HG02852 (cell line): Measurements from ENCODE around the gene TP53I11.

ENCODE experiments used
- ATAC-seq: cut with Tn5 transposase; IDR thresholded peaks from one replicate; pipeline ENCODE4 v1.9.1; 2021; ENCODE audit warnings: mild to moderate bottlenecking, moderate library complexity; ENCODE audit not compliant: unreplicated experiment

The TP53I11 gene

DNA sequence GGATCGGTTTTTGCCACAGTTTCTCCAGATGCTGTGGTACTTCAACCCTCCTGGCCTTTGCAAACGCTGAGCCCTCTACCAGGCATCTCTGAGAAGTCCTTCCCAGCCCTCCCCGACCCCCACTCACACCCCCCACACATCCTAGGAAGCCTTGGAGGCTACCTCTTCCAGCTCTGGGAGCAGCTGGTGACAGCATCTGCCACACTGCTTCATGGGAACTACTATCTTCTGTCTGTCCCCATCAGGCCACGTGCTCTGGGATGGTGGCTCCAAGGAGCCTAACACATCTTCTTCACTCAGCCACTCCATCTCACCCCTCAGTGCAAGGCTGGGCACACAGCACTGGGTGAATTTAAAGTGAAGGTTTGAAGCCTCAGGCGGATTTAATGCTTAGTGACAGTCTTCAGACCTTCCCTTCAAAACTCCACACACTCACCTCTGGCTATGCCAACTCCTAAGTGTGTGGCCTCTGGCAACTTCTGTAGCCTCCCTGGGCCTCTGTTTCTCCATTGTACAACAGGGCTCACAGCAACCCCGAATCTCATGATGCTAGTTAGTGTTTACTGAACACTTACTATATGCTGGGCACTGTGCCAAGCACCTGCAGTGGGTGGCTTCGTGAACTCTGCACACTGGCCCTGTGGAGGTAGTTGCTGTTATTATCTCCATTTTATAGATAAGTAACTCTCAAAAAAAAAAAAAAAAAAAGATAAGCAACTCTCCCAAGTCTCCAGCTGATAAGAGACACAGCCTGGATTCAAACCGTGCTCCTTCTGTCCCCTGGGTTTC lies 7.3 kb upstream of the TP53I11 start:
- ATAC-seq: no peak

DNA sequence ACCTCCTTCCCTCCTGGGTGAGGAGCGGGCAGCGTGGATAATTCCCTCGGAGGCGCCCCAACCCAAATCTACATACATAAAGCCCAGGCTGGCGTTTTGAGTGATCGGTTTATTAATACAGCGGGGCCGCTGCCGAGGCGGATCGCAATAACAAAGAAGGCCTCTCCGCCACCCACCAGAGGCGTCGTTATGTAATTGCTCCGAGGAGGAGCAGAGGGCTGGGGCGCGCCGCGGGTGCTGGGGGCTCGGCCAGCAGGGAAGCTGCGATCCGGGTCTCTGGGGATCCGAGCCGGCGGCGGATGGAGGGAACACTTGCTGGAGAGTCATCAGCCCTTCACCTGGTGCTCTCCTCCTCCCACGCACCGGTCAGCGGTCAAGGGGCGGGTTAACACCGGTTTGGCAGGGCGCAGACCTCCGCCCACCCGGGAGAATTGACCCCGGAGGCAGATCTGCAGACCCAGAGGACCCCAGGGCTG lies 6.4 kb upstream of the TP53I11 start:
- ATAC-seq: no peak

DNA sequence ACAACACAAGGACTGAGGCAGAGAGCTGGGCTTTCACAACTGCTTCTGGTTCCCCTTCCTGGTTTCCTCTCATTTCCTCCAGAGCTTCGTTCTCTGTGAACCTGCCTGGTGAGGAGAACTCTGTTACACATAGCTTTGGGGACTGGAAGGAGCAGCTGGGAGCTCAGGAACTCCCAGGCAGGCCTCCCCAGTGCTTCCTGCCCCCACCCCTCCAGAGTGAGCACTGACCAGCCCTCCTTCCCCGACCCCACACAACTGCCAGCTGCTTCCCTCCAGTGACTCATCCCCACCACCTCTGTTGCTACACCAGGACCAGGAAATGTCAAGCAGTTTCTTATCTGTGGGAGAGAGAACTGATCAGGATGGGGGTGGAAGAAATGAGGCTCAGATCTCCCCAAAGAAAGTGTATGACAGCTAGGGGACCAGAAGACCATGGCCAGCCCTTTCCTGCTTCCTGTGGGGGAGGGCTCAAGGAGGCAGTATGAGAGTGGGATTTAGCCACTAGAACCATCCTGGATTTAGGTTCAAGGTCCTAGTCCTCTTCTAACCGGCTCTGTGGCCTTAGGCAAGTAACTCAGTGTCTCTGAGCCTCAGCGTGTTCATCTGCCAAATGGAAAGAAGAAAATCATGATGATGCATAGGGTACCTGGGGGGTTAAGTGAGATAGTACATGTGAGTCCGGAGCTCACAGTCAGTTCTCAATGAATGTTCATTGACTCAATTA lies 4.5 kb upstream of the TP53I11 start:
- ATAC-seq: no peak

DNA sequence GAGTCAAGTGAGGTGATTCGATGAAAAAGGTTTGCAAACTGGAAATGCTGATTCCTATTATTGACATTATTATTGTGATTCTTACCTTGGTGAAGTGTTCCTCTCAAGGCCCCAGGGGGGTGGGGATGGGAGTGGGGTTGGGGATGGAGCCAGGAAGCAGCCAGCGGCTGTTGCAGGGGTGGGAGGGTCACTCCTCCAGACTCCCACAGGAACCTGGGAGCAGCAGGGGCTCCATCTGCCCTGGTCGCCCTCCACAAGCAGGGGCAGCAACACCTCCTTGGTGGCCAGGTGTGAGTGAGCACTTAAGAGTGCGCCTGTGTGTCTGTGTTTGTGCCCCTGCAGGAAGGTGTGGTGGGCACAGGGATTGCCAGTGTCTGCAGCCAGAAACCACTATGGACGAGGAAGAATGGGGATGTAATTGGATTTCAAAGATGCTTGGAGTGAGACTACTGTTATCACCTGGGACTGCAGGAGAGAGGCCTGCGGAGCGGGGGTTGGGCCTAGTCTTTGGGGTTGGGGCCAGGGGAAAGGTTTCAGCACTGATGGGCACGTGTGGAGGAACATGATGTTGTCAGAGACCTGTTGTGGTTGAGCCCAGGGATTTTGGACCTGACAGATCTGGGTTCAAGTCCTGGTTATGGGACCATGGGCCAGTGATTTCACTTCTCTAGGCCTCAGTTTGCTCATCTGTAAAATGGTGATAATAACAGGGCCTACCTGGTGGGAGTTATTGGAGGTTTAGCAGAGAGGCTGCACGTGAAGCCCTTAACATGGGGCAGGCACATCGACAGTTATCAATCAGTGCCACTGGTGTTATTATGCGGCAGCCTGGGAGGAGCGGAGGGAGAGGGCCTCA lies 3.6 kb upstream of the TP53I11 start:
- no peak for ATAC-seq

DNA sequence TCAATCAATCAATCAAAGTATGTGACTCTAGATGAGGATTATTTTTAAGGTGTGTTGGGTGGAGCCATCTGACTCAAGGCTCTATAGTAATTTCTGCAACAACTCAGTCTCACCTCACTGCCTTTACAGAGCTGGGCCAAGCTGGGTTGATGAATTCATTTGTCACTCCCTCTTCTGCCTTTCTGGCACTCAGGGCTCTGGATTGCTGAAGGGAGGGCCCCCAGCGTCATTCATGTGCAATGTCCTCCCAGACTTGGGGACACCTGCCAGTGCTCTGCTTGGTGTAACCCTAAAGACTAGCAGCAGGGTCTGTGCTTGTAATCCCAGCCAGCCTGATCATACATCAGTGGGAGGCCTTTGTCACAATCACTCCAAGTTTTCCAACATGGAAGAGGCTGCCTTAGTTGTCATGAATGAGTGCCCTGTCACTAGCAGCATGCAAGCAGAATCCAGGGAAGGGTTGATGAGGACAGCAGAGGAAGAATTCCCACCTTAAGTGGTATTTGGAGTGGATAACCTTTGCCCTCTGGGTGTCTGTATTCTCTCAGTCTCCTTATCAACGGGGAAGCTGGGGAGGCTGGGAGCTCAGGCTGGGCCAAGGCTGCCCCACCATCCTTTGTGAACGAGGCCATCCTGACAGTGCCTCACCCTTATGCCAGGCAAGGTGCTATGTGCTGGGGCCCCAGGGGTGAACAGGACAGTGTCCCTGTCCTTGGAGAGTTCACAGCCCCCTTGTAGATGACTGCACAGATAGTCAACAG lies 2.0 kb upstream of the TP53I11 start:
- ATAC-seq: no peak

DNA sequence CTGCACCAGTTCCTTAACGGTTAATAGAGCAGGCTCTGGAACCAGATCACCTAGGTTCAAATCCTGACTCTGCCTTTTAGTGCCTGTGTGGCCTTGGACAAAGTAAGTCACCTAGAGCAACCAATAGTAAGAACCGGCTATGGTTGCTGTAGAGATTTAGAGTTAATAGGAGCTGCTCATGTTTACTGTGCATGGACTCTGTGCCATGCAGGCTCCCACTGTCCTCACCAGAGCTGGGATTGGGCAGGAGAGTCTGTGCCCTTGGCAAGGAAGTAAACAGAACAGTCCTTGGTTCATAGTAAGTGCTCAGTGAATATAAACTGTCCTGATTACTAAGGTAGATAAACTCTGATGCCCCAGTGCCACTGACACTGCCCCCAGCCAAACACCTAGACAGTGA lies 1.4 kb upstream of the TP53I11 start:
- no peak for ATAC-seq

DNA sequence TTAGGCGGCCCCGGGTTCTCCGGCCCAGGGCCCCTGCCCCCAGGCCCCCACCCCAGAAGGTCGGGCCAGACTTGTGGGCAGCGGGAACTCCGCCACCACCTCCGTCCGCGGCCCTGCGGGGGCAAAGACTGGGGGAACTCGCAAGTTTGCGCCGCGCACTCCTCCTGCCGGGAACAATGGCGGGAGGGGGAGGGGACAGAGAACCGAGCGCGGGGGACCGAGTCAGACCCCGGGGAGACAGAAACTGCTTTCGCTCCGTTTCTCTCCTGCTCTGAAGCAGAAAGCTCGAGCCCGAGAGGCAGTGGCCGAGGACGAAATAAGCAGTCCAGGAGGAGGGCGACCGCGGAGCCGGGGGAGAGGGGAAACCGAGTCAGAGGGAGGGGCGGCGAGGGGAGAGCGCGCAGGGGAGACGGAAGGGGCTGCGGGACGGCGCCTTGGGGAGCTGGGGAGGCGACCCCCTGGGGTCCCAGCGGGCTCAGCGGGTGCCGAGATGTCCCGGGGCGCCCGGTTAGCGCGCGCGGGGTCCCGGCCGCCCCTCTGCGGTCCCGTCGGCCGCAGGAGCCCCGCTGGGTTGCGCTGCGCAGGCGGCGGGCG lies 555 bp downstream of the TP53I11 start:
- ATAC-seq: no peak

DNA sequence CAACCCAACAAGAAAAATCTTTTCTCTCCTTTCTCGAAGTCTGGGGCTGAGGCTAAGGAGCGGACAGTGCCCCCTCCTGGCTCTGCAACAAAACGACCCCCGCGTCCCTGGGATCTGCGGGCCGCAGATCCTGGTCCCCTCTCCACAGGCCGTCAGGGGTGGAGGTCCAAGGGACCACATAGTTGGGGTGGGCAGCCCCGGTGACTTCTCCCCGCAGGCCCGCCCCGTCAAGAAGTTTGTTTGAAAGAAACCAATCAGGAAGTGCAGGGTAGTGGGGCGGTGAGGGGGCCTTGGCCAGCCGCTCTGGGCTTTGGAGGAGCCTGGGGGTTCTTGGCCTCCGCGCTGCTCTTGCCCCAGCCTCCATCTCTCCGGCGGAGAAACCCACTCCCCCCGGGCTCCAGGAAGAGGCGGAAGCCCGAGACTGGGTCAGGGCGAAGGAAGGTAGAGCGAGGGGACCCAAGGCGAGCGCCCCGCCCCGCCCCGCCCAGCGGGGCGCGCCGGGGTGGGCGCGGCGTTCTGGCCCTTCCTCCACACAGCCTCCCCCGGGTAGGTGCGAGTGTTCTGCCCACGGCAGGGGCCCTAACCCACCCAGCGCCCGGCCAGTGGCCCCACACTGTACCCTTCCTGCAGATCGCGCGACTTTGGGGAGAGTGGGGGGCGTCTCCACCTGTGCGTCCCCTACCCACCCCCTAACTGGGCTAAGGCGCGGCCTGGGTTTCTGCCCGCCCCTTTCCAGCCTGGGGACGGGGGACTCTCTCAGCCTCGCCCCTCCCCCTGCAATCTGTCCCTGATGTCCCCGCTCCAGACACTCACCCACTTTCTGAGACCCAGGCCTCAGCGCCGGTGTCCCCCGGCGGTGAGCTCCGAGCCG lies 1.3 kb downstream of the TP53I11 start:
- no peak for ATAC-seq

DNA sequence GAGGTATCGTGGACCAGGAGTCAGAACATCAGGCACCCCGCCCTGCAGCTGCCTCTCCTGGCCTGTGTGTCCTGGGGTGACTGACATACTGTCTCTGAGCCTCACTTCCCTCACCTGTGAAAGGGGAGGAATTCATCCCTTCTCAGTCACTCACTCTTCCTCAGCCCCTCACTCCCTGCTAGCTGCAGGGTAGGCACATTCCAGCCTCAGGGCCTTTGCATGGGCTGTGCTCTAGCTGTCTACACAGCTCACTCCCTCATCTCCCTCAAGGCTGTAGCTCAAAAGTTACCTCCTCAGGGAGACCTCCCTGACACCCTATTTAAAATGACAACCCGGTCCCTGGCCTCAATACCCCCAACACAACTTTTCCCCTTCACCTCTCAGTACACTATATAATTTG lies 2.5 kb downstream of the TP53I11 start:
- ATAC-seq: no peak

DNA sequence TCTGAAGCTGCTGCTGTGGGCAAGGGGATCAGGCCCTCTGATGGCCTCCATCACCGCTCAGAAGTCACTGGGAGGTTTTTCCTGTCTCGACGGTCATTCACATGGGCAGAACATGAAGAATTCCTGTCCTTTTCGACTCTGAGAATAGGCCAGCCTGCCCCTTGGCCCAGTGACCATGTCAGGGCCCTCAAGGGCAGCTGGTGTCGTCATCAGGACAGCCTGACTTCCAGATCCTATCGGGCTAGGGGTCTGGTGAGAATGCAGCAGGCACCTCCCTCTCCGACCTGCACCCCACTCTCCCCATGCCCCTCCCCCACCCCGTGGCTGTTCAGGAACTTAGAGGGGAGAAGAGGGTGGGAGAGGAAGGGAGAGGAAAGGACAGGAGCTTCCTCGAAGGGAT lies 3.6 kb downstream of the TP53I11 start:
- ATAC-seq: no peak

DNA sequence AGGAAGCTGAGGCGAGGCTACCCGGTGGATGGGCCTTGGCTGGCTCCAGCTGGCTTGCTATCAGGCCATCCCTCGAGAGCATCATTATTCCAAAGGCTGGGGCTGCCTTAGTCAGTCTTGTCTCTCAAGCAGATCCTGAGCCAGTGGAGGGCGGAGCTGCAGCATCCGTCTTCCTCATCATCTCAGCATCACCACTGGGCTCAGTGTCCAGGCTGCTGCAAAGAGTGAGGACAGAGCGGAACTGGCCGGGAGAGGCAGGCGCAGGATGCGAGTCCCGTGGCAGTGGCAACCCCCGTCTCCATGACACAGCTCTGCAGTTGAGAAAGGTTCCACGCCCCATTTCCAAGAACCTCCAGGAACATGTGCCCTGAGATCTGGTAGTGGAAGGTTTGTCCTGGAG lies 4.4 kb downstream of the TP53I11 start:
- no peak for ATAC-seq

DNA sequence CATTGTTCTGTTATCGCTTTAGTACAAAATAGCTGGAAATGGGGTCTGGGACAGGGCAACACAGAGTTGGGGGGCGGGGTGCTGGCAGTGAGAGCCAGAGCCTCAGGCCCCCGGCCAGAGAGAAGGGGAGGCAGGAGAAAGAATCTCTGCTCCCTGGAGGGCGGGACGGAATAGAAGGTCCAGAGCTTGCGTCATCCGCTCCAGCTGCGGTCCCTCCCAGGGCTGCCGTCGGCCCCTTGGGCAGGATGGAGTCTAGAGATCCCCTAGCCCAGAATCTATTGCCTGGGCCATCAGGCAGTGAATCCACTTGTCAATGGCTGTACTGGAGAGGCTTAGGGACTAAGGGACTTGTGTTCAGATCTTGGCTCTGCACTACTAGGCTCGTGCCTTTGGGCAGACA lies 5.0 kb downstream of the TP53I11 start:
- ATAC-seq: no peak

DNA sequence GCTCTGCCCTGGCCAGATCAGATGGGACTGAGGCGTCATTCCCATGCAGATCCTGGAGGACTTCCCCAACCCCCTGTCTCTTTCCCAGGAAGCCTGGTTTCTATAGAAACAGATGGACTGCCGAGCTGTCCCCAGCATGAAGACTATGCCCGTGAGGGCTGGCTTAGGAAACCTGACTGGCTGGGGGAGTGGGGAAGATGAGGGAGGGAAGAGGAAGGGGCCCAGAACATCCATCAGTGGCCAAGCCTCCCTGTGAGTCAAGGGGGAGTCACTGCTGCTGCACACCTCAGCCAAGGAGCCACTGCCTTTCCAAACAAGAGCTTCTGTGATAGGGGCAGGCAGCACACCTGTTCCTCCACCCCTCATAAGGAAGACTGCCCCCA lies 5.8 kb downstream of the TP53I11 start:
- no peak for ATAC-seq

DNA sequence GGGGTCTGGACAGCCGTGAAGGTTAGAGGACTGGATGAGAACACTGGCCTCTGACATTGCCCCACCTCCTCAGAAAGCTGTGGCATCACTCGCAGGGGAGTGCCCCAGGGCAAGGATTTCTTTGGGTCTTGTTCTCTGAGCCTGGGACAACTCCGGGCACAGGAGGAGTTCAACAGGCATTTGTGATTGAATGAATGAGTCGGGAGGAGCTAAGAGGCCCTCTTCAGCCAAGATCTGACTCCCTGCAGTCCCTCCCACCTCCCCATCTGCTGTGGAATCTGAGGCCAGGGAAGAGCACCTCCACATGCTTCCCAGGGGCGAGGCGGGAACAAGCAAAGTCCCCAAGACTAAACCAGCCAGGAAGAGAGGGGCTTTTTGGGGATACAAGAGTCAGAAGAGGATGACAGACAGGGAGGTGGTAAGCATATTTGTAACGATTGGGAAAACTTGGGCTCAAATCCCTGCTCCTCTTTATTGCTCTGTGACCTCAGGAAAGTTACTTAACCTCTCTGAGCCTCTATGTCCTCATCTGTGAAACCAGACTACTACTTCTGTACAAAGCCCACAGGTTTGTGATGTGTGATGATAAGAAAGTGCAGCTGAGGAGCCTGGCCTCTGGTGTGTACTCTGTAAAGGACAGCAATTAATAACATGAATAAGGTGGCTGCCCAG lies 6.4 kb downstream of the TP53I11 start:
- no peak for ATAC-seq

DNA sequence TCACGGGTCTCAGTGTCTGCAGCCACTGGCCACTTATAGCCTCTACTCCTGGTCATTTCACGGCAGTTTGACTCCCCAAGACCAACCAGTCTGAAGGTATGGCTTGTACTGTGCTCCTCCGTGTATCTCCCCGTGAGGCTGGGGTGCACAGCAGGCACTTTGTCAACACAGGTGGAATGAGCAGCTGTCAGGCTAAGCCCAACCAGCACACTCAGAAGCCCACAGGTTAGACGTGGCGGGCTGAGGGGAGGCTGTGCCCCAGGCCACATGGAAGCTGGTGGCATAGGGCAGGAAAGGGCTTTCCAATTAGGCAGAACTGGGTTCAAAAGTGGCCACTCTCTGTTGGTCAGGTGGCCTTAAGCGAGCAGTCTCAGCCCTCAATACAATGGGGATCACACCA lies 7.0 kb downstream of the TP53I11 start:
- no peak for ATAC-seq

DNA sequence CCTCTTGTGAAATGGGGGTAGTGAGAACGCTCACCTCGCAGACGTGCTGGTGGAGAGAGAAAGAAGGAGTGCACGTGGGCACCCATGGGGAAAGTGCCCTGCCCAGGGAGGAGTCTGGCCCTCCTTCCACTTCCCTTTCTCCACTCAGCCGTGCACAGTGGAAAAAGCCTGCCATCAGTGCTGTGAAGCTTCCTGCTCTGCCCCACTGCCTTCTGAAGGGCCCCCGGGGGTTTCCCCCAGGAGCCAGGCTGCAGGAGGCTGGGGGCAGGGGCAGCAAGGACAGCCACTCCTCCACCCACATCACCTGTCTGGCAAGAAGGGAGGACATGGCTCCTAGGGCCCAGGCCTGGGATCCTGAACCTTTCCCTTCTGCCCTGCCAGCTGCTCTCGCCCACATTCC lies 7.6 kb downstream of the TP53I11 start:
- ATAC-seq: peak; percentile 74

DNA sequence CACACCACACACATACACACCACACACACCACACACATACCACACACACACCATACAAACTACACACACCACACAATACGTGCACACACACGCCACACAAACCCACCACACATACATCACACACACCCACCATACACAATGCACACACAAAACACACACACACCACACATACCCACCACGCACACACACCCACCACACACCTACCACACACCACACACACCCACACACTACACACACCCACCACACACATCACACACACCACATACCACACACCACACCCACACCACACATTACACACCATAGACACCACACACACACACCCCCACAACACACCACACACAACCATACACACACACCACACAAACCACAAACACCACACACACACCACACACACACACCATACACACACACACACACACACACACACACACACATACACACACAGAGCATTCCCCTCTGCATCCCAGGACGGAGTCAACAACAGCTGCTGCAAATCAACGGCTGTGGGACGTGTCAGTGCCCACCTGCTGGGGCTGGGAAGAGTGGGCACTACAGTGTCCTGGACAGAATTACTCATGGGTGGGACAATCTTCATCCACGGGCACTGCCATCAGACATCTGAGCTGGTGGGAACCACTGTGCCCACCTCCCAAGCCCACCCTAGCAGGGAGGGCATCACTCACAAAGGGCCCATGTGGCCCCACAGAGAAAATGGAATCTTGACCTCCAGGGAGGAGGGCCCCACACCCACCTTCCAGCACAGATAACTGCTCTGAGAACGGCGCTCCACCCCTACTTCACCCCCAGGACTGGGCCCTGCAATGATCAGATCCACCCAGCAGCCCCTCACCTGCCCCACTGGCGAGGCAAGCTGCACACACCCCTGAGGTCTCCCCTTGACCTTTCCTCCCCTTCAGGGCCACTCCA lies 8.4 kb downstream of the TP53I11 start:
- ATAC-seq: no peak
